Loucy (cell line): ENCODE results near the gene ATAD3A.

ENCODE experiments used
- CTCF ChIP-seq: fragments of 200-600 bp; sonication (generic); conservative IDR thresholded peaks from 2 replicates; pipeline ENCODE4 v1.5.1; 2014; ENCODE audit warnings: mild to moderate bottlenecking, antibody characterized with exemption, low read length
- EZH2phosphoT487 ChIP-seq: fragments of 200-600 bp; IDR thresholded peaks from 2 replicates; pipeline ENCODE4 v1.6.1; 2018; ENCODE audit warnings: antibody characterized with exemption, mild to moderate bottlenecking, moderate library complexity, borderline replicate concordance

DNA sequence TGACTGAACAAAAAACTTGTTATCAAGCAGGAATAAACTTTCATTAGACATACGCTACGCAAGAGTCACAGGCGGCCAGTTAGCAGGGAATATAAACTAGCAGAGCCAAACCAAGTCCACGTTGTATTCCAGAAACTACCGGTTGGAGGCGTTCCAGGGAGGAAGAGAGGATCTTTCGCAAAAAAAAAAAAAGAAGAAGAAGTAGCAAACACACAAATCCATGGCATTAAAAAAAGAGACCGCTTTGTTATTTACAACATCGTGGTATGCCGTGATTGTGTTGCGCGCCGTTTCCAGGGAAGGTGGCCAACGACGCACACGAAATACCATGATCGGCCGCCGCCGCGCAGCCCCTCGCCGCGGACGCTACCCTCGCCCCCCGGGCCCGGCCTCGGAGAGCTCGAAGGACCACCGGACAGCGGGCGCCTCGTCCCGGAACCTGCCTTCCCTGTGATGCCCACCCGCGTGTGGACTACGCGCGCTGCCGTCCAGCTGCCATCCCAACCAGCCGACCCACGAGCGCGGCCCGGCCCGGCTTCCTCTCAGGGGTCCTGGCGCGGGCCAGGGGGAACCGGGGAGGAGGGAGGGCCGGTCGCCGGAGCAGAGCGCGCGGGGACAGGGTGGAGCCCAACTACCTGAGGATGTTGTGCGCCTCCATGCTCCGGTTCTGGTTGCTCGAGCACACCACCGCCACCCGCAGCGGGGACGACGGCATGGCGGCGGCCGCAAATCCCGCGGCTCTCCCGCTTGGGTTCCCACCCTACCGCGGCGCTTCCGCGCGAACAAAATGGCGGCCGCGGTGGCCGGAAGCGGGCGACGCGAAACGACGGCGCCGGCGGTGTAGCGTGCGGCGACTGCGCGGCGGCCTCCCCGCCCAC is 62.1 kb downstream of the ATAD3A start:
- TF ChIP-seq CTCF (peak; percentile 32; the same call in 1 of the 2 replicates), EZH2phosphoT487 (no peak)
